NT2/D1 (cell line): ENCODE results near the gene GABARAPL1.
A peak's percentile ranks its signal among the peaks of the same experiment; 100 is the strongest.
"Not testable (repeated sequence)": the region's sequence is repeated elsewhere in the genome, so short reads cannot be mapped to it uniquely, and the experiment has no call there.

ENCODE experiments used
- DNase-seq: peaks from one replicate; pipeline ENCODE4 v3.0.0-alpha.2; 2011; ENCODE audit warnings: low read depth, low spot score
- H3K27me3 ChIP-seq: 2 replicates; pipeline ENCODE4 v1.6.0; 2011; ENCODE audit warnings: mild to moderate bottlenecking; ENCODE audit not compliant: insufficient read length, insufficient read depth
- H3K36me3 ChIP-seq: 2 replicates; pipeline ENCODE4 v1.6.1; 2011; ENCODE audit warnings: mild to moderate bottlenecking, low read length, mixed read lengths; ENCODE audit not compliant: insufficient read depth, insufficient read length
- H3K4me1 ChIP-seq: 2 replicates; pipeline ENCODE4 v1.5.1; 2011; ENCODE audit not compliant: insufficient read depth, insufficient read length
- H3K4me3 ChIP-seq: 2 replicates; pipeline ENCODE4 v1.5.1; 2011; ENCODE audit warnings: low read depth; ENCODE audit not compliant: insufficient read length
- H3K9ac ChIP-seq: 2 replicates; pipeline ENCODE4 v1.6.0; 2011; ENCODE audit warnings: low read depth; ENCODE audit not compliant: insufficient read length
- H3K9me3 ChIP-seq: 2 replicates; pipeline ENCODE4 v1.5.1; 2011; ENCODE audit warnings: mild to moderate bottlenecking, low read length; ENCODE audit not compliant: insufficient read depth
- SUZ12 ChIP-seq: IDR thresholded peaks from 2 replicates; pipeline ENCODE4 v1.6.1; 2011; ENCODE audit not compliant: insufficient read length, insufficient read depth; ENCODE audit errors: extremely low read depth
- YY1 ChIP-seq: IDR thresholded peaks from 2 replicates; pipeline ENCODE4 v1.6.1; 2011; ENCODE audit not compliant: insufficient read length, insufficient read depth
- ZNF274 ChIP-seq: IDR thresholded peaks from 2 replicates; pipeline ENCODE4 v1.6.1; 2011; ENCODE audit warnings: mild to moderate bottlenecking, low read depth, low read length

The GABARAPL1 gene

DNA sequence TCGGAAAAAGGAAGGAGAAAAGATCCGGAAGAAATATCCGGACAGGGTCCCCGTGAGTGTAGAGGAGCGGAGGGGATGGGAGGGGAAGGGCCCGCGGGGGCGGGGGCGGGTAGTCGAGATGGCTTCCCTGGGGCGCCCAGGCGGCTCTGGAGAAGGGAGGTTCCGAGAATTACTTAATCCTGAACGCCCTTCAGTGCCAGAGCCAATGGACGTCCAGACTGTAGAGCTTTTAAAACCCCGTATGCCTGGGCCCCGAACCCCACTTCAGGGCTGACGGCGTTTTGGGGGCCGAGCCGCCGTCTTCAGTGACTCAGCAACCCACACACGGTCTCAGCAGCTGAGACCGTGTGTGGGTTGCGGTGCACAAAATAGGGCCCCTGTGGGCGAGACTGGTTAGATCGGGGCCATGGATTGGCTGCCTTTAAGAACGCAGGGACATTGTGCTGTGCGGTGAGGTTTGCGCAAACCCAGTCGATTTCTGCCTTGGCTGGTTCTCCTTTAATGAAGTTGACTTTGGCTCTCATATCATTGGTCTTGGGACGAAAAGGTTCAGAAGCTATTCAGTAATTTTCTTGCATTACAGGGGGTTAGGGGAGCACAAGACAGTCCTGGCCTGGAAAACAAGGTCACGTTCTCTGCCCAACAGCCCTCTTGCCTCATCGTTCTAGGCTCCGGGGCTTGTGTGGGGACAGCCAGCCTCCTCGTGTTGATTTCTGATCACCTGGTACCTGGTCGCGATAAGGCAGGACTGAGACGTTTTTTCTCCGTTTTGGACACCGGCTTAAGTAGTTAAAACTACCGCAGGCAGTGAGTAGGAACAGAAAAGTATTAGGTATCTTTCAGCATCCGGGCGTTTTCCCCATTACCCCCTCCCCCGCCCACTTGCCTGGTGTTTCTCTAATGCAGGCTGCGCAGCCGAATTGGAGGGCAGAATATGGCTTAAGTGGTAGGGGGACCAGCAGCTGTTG is 775 bp downstream of the GABARAPL1 start:
- Histone ChIP-seq H3K4me3 (peak overlapping the region; percentile 75), H3K4me1 (no peaks in the 10 kb centered on the region), H3K9me3 (no peaks in the 10 kb centered on the region), H3K9ac (peak overlapping the region; percentile 78), H3K27me3 (no peaks in the 10 kb centered on the region), H3K36me3 (peaks cover 23% of the 10 kb centered on the region)
- TF ChIP-seq YY1 (no peak), ZNF274 (no peak), SUZ12 (no peak)
- DNase-seq: peak; percentile 52

GRCh38 chr12:10214136-10214894 is 1.6 kb downstream of the GABARAPL1 start:
- Histone ChIP-seq H3K36me3 (peaks cover 31% of the 10 kb centered on the region), H3K4me3 (peak overlapping the region; percentile 75), H3K4me1 (no peaks in the 10 kb centered on the region), H3K9ac (peak overlapping the region; percentile 78), H3K9me3 (no peaks in the 10 kb centered on the region), H3K27me3 (no peaks in the 10 kb centered on the region)
- TF ChIP-seq YY1 (no peak), ZNF274 (no peak), SUZ12 (no peak)
- no peak for DNase-seq

DNA sequence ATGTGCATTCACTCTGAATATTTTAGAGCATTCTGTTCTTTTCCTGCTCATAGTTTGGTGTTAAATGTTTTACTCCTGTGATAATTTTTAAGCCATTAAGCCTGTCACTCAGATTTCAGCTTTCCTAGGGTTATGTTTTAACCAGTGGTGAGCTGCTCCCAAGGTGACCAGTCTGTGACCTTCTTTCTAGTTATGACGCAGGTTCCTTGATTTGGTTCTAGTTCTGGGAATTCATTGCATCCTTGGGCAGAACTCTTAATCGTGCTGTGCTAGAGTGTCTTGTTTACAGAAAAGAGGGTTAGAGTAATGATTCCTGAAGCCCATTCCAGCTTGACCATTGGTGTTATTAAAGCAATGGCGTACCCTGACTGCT is 2.2 kb downstream of the GABARAPL1 start:
- H3K4me3 ChIP-seq: peak overlapping the region; percentile 75
- TF ChIP-seq ZNF274 (no peak), SUZ12 (no peak), YY1 (no peak)
- no peaks in the 10 kb centered on the region for H3K9me3 ChIP-seq
- no peak overlapping the region for H3K9ac ChIP-seq
- DNase-seq: no peak
- H3K4me1 ChIP-seq: no peaks in the 10 kb centered on the region
- peaks cover 37% of the 10 kb centered on the region for H3K36me3 ChIP-seq
- H3K27me3 ChIP-seq: no peaks in the 10 kb centered on the region

- H3K4me3 ChIP-seq: no peak overlapping the region
- no peaks in the 10 kb centered on the region for H3K9me3 ChIP-seq
- H3K9ac ChIP-seq: no peak overlapping the region
- no peak for DNase-seq
- H3K27me3 ChIP-seq: no peaks in the 10 kb centered on the region
- no peaks in the 10 kb centered on the region for H3K4me1 ChIP-seq
- H3K36me3 ChIP-seq: peaks cover 42% of the 10 kb centered on the region
- TF ChIP-seq ZNF274 (no peak), SUZ12 (no peak), YY1 (no peak)
Measured at GRCh38 chr12:10215436-10215835, 2.8 kb downstream of the GABARAPL1 start.

DNA sequence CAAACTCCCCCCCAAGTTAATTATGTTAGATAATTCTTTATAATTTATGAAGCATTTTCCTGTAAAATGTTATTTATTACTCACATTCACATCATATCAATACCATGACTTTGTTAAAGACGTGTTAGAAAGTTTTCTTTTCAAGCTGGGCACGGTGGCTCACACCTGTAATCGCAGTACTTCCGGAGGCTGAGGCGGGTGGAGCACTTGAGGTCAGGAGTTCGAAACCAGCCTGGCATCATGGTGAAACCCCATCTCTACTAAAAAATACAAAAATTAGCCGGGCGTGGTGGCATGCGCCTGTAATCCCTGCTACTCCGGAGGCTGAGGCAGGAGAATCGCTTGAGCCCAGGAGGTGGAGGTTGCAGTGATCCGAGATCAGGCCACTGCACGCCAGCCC is 3.3 kb downstream of the GABARAPL1 start:
- H3K9me3 ChIP-seq, H3K4me1 ChIP-seq, H3K27me3 ChIP-seq, DNase-seq, H3K9ac ChIP-seq, H3K4me3 ChIP-seq: not testable (repeated sequence)
- peaks cover 48% of the 10 kb centered on the region for H3K36me3 ChIP-seq

DNA sequence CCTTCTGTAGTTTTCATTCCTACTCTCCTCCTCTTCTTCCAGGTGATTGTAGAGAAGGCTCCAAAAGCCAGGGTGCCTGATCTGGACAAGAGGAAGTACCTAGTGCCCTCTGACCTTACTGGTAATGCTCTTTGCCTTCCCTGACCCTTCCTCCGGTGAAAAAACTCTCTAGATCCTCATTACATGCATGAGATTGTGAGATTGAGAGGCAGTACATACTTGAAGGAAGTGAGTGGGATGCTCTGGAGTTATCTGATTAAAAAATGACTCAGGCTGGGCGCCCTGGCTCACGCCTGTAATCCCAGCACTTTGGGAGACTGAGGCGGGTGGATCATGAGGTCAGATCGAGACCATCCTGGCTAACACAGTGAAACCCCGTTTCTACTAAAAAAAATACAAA is 5.3 kb downstream of the GABARAPL1 start:
- Histone ChIP-seq H3K36me3 (peaks cover 68% of the 10 kb centered on the region), H3K9ac (no peak overlapping the region), H3K4me1 (no peaks in the 10 kb centered on the region), H3K9me3 (no peaks in the 10 kb centered on the region), H3K27me3 (no peaks in the 10 kb centered on the region), H3K4me3 (no peak overlapping the region)
- no peak for TF ChIP-seq SUZ12
- TF ChIP-seq ZNF274: no peak
- no peak for TF ChIP-seq YY1
- DNase-seq: no peak

- Histone ChIP-seq H3K27me3 (no peaks in the 10 kb centered on the region), H3K4me1 (no peaks in the 10 kb centered on the region), H3K4me3 (no peak overlapping the region), H3K9me3 (no peaks in the 10 kb centered on the region), H3K9ac (no peak overlapping the region), H3K36me3 (peaks cover 84% of the 10 kb centered on the region)
- TF ChIP-seq ZNF274 (no peak), YY1 (no peak)
- no peak for DNase-seq
Measured at GRCh38 chr12:10220398-10221077, 7.9 kb downstream of the GABARAPL1 start.
